OCI-LY1 (cell line): ENCODE measurements around the gene SLC2A5.

Source experiments
- EZH2 ChIP-seq: fragments of 200-600 bp; sonication (generic), shearing (Covaris generic); IDR thresholded peaks from 2 replicates; pipeline ENCODE4 v1.8.0; 2017; ENCODE audit warnings: borderline replicate concordance, mixed run types, mild to moderate bottlenecking, antibody characterized with exemption, low read length, moderate library complexity, mixed read lengths
- TF ChIP-seq, protein P1 (sequence below): fragments of 200-600 bp; sonication (generic), shearing (Covaris generic); IDR thresholded peaks from 2 replicates; pipeline ENCODE4 v1.5.1; 2017; ENCODE audit warnings: mild to moderate bottlenecking, antibody characterized with exemption, low read length, moderate library complexity, mixed read lengths

DNA sequence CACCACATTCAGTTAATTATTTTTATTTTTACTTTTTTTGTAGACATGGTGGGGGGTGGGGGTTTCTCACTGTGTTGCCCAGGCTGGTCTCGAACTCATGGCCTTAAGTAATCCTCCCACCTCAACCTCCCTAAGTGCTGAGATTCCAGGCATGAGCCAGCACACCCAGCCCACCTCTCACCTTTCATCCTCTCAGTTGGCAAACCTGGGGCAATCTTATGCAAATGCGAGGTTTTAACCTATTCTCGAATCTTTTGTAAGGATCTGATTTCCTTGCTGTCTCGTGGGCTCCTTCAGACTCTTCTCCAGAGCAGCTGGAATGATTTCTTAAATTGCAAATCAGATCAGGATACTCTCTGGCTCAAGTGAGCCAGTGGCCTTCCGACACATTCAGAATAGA lies 36.1 kb downstream of the SLC2A5 start:
- TF ChIP-seq, protein P1, sequence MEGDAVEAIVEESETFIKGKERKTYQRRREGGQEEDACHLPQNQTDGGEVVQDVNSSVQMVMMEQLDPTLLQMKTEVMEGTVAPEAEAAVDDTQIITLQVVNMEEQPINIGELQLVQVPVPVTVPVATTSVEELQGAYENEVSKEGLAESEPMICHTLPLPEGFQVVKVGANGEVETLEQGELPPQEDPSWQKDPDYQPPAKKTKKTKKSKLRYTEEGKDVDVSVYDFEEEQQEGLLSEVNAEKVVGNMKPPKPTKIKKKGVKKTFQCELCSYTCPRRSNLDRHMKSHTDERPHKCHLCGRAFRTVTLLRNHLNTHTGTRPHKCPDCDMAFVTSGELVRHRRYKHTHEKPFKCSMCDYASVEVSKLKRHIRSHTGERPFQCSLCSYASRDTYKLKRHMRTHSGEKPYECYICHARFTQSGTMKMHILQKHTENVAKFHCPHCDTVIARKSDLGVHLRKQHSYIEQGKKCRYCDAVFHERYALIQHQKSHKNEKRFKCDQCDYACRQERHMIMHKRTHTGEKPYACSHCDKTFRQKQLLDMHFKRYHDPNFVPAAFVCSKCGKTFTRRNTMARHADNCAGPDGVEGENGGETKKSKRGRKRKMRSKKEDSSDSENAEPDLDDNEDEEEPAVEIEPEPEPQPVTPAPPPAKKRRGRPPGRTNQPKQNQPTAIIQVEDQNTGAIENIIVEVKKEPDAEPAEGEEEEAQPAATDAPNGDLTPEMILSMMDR: no peak
- no peak for TF ChIP-seq EZH2
